ENCODE data around the gene CD68. TPM values are rescaled to one million over a fixed set of nuclear protein-coding genes. Genes with fewer than 3 reads are reported as not detected.
A peak's percentile ranks its signal among the peaks of the same experiment; 100 is the strongest.

The CD68 gene
- total RNA-seq, 4 donors from 2014 or later, result 13.6 to 52.0 (median 21.5) TPM

- Histone ChIP-seq H3K4me1 (peaks cover 16 to 26% of the 10 kb centered on the region in 2 donors), H3K36me3 (peaks cover 49 to 52% of the 10 kb centered on the region in 2 donors), H3K4me3 (replicated peaks in 1 of 3) (peak overlapping the region; percentile 75 to 99 (median 99)), H3K27me3 (no peaks in the 10 kb centered on the region), H3K27ac (peak overlapping the region; percentile 94 to 96 (median 95)), H3K9me3 (no peaks in the 10 kb centered on the region)
- WGBS, 2 donors, result 0 to 1% methylated on average over 13 to 42 of the region's 73 CpGs
- peak; percentile 53 to 99 for DNase-seq
- intact Hi-C loops (cut with DNase I), result loop anchor here (5.0 kb wide), 1 partner anchor 115 kb away; the partner anchor contains the start of genes TP53 and WRAP53
- TF ChIP-seq POLR2A (IDR thresholded peaks at IDR 0.05) (peak; percentile 87 to 98), CTCF (IDR thresholded peaks at IDR 0.05) (peak in 1 of 6 experiments; percentile 6)
These were observed 6.7 kb upstream of the CD68 start for GRCh38 chr17:7572588-7573323.

GRCh38 chr17:7573324-7574080 lies 5.9 kb upstream of the CD68 start:
- TF ChIP-seq POLR2A (IDR thresholded peaks at IDR 0.05), result peak in 1 of 2 donors; percentile 72
- no peak for TF ChIP-seq CTCF (IDR thresholded peaks at IDR 0.05)
- peak; percentile 92 for DNase-seq

GRCh38 chr17:7574176-7574953 lies 5.1 kb upstream of the CD68 start:
- H3K4me3 ChIP-seq (replicated peaks in 1 of 3), result peak overlapping the region in 2 of 3 donors; percentile 27 to 99
- peaks cover 60 to 64% of the 10 kb centered on the region in 2 donors for H3K36me3 ChIP-seq
- H3K27me3 ChIP-seq, result no peaks in the 10 kb centered on the region
- peak overlapping the region in 2 of 3 donors; percentile 94 to 96 for H3K27ac ChIP-seq
- no peak for TF ChIP-seq CTCF (IDR thresholded peaks at IDR 0.05)
- no peak for TF ChIP-seq POLR2A (IDR thresholded peaks at IDR 0.05)
- peaks cover 16 to 33% of the 10 kb centered on the region in 2 donors for H3K4me1 ChIP-seq
- DNase-seq, result no peak
- intact Hi-C loops (cut with DNase I), result loop anchor here (5.0 kb wide), 1 partner anchor 113 kb away; the partner anchor contains the start of genes TP53 and WRAP53
- H3K9me3 ChIP-seq, result no peaks in the 10 kb centered on the region
- whole genome bisulfite sequencing, 2 donors, result 34 to 42% methylated on average over 14 of the region's 15 CpGs

More at GRCh38 chr17:7573324-7574080, 5.9 kb upstream of the CD68 start:
- Histone ChIP-seq H3K36me3 (peaks cover 56 to 59% of the 10 kb centered on the region in 2 donors), H3K4me1 (peaks cover 16 to 26% of the 10 kb centered on the region in 2 donors), H3K27me3 (no peaks in the 10 kb centered on the region), H3K27ac (peak overlapping the region; percentile 94 to 96 (median 95)), H3K4me3 (replicated peaks in 1 of 3) (peak overlapping the region; percentile 75 to 99 (median 99)), H3K9me3 (no peaks in the 10 kb centered on the region)
- WGBS, 2 donors, result 0 to 1% methylated on average over 3 to 49 of the region's 71 CpGs
- intact Hi-C loops (cut with DNase I), result loop anchor here (5.0 kb wide), 1 partner anchor 114 kb away; the partner anchor contains the start of genes TP53 and WRAP53

GRCh38 chr17:7575481-7575883 lies 4.0 kb upstream of the CD68 start:
- H3K27me3 ChIP-seq, result no peaks in the 10 kb centered on the region
- H3K4me1 ChIP-seq, result peaks cover 16 to 36% of the 10 kb centered on the region in 2 donors
- intact Hi-C loops (cut with DNase I), result no loop called here
- H3K36me3 ChIP-seq, result peaks cover 53 to 54% of the 10 kb centered on the region in 2 donors
- H3K4me3 ChIP-seq (replicated peaks in 1 of 3), result no peak overlapping the region
- DNase-seq, result no peak
- 73% methylated on average over 1 of the region's 1 CpG; no CpG with 5 or more reads in 1 of the 2 donors for WGBS, 2 donors
- H3K9me3 ChIP-seq, result no peaks in the 10 kb centered on the region
- no peak for TF ChIP-seq POLR2A (IDR thresholded peaks at IDR 0.05)
- no peak for TF ChIP-seq CTCF (IDR thresholded peaks at IDR 0.05)
- no peak overlapping the region for H3K27ac ChIP-seq
